ENCODE measurements around the gene ARHGAP42. TPM values are rescaled to one million over a fixed set of nuclear protein-coding genes. Genes with fewer than 3 reads are reported as not detected.

The ARHGAP42 gene
- total and polyA plus RNA-seq, 2 of the 4 experiments (the other 2 are of a cell fraction), result 2.9 to 7.3 TPM

- intact Hi-C loops (cut with micrococcal nuclease), result no loop called here
- in situ Hi-C loops (cut with MboI; ENCODE audit: low sequenced_read_pairs), result no loop called here
- POLR2A ChIA-PET (ENCODE audit: unreplicated experiment), result no interaction called here
Measured at GRCh38 chr11:100794446-100794845, 107.4 kb downstream of the ARHGAP42 start.

More at GRCh38 chr11:100794446-100794845, 107.4 kb downstream of the ARHGAP42 start:
- Histone ChIP-seq H3K4me1 (ENCODE audit: control insufficient read depth, insufficient read depth, low read length) (no peaks in the 10 kb centered on the region), H2BK15ac (ENCODE audit: low read depth, low read length) (no peak overlapping the region), H4K91ac (ENCODE audit: insufficient read depth, low read depth, low read length) (no peak overlapping the region), H3K27ac (ENCODE audit: insufficient read depth, low read length) (no peak overlapping the region), H2AK9ac (replicated peaks; ENCODE audit: low read depth, low read length, poor library complexity) (no peak overlapping the region), H3K36me3 (ENCODE audit: control insufficient read depth, insufficient read depth, low read length) (no peaks in the 10 kb centered on the region), H3K23ac (ENCODE audit: low read depth, low read length) (no peak overlapping the region), H3K9ac (ENCODE audit: low read depth, low read length) (no peak overlapping the region), H3K18ac (ENCODE audit: low read depth, low read length) (no peak overlapping the region), H3K79me1 (ENCODE audit: low read depth in 1 of 2, low read length in 2 of 2) (peaks cover 0 to 11% of the 10 kb centered on the region in 2 experiments; a peak in 1 of 4 replicates), H3K9me3 (ENCODE audit: control insufficient read depth, insufficient read depth, low read length) (no peaks in the 10 kb centered on the region), H3K4me3 (ENCODE audit: insufficient read depth, low read depth, low read length) (no peak overlapping the region), H2BK5ac (ENCODE audit: low read depth, low read length, poor library complexity, severe bottlenecking) (no peak overlapping the region), H2BK20ac (ENCODE audit: low read depth, low read length) (no peak overlapping the region), H3K9me1 (ENCODE audit: insufficient read depth, low read length) (no peaks in the 10 kb centered on the region), H3K27me3 (ENCODE audit: control insufficient read depth, insufficient read depth, low read length) (no peaks in the 10 kb centered on the region), H2AFZ (replicated peaks; ENCODE audit: low read length, poor library complexity) (no peak overlapping the region), H4K5ac (ENCODE audit: low read depth, low read length) (no peak overlapping the region), H3K14ac (replicated peaks; ENCODE audit: low read depth, low read length) (no peak overlapping the region), H3K4ac (ENCODE audit: low read depth, low read length) (no peak overlapping the region), H2BK120ac (ENCODE audit: low read depth, low read length) (no peak overlapping the region), H3K56ac (ENCODE audit: extremely low read depth, insufficient read depth, low read length) (no peak overlapping the region), H4K8ac (ENCODE audit: low read depth in 2 of 2, low read length in 2 of 2) (no peak overlapping the region), H2AK5ac (ENCODE audit: low read depth, low read length) (no peak overlapping the region), H3K4me2 (ENCODE audit: low read depth, low read length) (no peak overlapping the region), H4K20me1 (ENCODE audit: insufficient read depth, low read length) (no peaks in the 10 kb centered on the region)
- dilution Hi-C loops (cut with HindIII; ENCODE audit: low sequenced_read_pairs, unreplicated experiment), result no loop called here
- ATAC-seq (ENCODE audit: low read depth) (no peak), DNase-seq (no peak)
- BruUV-seq (replicated peaks), result no TSS peak
- WGBS, 2 experiments (ENCODE audit: extremely low coverage in 2 of 2, insufficient read length in 1 of 2), result no CpG with 5 or more reads among the region's 2 CpGs
- CTCF ChIA-PET, result interaction anchor here (1.2 kb wide), 1 partner anchor 9 kb away, joined by 4 read pairs; no protein-coding TSS in a partner anchor
- TF ChIP-seq MXI1 (IDR thresholded peaks at IDR 0.05; ENCODE audit: borderline replicate concordance, low read depth, low read length), result no peak
- TF ChIP-seq CHD1 (IDR thresholded peaks at IDR 0.05; ENCODE audit: low read depth, low read length), result no peak
- no peak for TF ChIP-seq ELK1 (IDR thresholded peaks at IDR 0.05; ENCODE audit: borderline replicate concordance, low read depth, low read length)
- no peak for TF ChIP-seq CTCF (conservative IDR thresholded peaks at IDR 0.05; ENCODE audit: low read depth, low read length)

Measured in IMR-90 (cell line).